IPS-NIHi7 (cell line): ENCODE data around the gene COL10A1.

Experiments
- DNase-seq: peaks from one replicate; pipeline ENCODE4 v3.0.0; 2012; ENCODE audit warnings: mixed read lengths; ENCODE audit errors: extremely low spot score

Gene COL10A1

GRCh38 chr6:116126032-116126431 is at the start of gene COL10A1:
Gene COL10A1, minus strand, starts transcription at chr6:116126132. Its CDS starts 640 bp downstream, at chr6:116125492.
- DNase-seq, result no peak

DNA sequence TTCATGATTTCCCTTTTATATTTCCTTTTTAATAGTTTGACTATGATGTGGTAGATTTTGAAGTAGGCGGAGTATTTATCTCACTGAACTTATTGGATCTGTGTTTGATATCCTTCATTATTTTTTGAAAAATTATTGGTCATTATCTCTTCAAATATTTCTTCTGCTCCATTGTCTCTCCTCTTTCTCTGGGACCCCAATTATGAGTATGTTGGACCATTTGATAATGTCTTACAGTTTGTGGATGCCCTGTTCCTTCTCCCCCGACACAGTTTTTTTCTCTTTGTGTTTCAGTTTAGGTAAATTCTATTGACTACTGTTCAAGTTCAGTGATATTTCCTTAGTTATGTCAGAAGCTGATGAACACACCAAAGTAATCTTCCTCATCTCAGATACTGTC is 49.4 kb upstream of the COL10A1 start:
- DNase-seq, result no peak

DNA sequence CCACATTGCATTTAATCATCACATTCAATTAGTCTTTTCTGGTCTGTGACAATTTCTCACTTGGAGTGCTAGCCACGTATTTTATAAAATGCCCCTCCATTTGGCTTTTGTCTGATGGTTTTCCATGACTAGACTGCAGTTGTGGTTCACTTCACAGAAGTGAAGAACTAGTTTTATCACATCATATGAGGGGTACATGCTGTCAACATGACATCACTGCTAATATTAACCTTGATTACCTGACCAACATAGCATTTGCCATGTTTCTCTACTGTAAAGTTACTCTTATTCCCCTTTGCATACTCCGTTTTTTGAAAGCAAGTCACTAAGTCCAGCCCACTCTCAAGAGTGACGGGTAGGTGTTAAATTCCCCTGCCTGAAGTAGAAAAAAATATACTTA is 48.0 kb upstream of the COL10A1 start:
- no peak for DNase-seq

GRCh38 chr6:116170358-116171057 is 44.6 kb upstream of the COL10A1 start:
- DNase-seq, result no peak

DNA sequence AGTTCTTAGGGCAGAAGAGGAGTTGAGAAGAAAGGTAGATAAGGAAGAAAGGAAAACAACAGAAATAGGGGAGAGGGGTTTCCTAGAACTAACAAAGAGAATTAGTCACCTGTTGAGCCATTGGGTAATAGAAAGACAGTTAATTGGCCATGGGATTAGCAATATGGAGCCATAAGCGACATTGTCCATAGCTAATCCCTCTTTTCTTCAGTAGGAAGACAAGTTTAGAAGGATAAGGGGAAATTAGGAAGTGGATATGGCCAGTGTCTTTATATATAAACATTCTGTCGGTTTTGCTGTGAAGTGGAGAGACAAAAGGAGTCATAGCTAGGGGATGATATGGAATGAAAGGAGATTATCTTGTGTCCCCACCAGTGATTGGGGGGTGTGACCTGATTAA is 43.9 kb upstream of the COL10A1 start:
- DNase-seq, result no peak

DNA sequence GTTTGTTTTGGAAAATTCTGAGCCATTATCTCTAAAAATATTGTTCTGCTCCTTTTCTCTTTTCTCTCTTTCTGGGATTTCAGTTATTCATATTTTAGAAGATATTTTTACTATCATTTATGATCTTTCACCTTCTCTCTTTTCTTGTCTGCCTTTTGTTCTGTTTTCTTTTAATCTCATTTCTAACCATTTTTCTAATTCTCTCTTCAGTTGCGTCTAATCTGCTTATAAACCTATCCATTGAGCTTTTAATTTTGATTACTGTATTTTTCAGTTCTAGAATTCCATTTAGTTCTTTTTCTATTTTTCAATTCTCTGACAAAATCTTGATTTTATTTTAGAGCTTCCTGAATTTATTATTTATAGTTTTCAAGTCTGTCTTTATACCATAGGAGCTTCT is 42.2 kb upstream of the COL10A1 start:
- DNase-seq, result no peak

DNA sequence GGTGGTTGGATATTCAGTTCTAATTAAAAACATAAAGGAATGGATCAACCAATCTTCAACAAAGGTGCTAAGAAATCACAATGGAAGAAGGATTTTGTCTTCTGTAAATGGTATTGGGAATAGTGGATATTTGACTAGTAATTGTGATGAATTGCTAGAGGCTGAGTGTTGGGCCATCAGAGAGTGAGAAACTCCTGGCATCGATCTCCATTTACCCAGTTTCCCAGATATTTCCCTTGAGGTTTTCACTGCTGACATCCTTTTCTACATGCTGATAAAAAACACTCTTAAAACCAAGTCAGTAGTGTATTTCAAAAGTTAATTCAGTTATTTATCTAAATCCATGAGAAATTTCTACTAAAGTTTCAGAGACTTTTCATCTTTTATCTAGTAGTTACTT is 40.4 kb upstream of the COL10A1 start:
- no peak for DNase-seq

DNA sequence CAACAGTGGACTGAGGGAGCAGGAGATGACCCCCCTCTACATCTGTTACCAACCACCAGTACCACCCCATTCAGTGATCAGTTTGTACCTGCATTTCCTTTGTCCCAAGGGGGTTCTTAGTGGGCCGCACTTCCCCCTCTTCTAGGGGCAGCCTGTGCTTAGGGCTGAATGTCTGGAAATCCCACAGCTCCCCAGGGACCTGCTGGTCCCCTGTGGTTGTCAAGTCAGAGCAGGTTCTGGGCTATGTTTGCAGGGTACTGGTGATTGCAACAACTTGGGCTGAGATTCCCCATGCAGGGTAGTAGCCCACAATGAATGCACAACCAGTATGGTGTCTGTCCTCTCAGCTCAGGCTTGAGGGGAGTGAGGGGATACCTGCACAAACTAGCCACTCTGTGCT is 39.7 kb upstream of the COL10A1 start:
- DNase-seq, result no peak

- DNase-seq, result no peak
These were observed 34.0 kb upstream of the COL10A1 start for GRCh38 chr6:116159782-116160524.

DNA sequence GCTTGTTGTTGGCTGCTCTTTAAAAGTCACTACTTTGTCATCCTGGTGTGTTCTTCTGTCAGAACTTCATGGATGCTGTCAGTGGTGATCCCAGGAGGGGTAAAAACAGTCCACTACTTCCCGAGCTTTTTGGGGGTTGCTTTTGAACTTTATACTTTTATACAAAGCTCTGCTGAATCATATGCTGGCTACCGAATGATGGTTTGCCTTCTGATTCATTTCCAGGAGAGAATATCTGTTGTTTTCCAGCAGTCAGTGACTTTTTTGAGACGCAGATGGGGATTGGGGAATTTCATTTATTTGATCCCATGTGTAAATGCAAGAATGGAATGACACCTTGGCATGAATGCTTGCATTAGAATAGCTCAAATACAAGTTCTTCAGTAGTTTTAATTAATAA is 32.7 kb upstream of the COL10A1 start:
- DNase-seq, result no peak

GRCh38 chr6:116157391-116157790 is 31.5 kb upstream of the COL10A1 start:
- no peak for DNase-seq

DNA sequence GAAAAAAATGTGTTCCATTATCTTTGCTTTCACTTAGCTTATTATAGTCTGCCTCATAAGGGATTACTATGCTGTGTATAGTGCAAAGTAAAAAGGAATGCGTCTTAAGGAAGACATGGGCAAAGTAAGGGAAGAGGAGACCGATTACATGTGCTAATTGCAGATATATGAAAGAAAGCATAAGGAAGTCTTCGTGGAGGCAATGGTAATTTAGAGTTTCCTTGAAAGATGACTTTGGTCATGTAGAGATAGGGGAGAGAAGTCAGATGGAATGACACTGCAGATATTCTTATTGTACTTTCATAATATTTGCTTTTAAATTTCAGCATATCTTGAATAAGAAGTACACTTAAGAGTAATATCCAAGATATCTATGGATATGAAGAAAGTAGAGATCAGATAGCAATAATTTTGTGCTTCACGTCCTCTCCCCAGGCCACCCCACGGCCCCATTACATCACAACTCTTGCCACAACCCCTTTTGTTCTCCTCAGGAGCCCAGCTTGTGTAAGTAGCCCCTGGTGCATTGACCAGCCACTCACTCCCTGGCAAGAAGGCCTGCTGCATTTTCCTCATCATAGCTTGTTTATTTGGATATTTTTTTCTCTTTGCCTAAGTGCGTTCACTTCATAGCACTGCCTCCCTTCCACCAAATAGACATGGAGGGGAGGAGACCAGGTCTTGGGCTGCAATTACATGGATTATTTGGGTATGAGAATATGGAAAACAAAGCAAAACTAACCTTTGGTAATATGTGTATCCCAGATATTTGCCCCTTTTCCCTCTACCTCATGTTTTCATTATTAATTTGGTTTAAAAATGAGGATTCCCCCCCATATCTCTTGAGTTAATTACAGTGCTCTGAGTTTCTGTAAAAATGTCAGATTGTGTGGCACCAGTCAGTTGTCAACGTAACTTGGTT is 30.7 kb upstream of the COL10A1 start:
- DNase-seq, result no peak

GRCh38 chr6:116154887-116155286 is 29.0 kb upstream of the COL10A1 start:
- no peak for DNase-seq

DNA sequence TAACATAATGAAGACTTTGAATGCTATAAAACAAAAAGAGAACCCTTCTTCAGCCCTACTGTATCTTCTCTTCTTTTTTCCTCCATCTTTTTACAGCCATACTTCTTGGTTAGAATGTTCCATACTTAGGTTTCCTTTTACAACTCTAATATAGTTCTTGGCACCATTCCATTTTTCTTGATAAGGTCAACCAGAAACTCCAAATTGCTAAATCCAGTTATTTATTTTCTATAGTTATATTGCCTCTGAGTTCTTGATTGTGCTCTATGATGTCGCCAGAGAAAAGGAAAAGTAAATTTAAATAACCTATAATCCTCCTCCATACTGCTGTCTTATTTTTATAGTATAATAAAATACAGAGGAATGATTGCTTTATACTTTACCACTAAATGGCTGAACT is 26.7 kb upstream of the COL10A1 start:
- DNase-seq, result no peak

- no peak for DNase-seq
These were observed 20.1 kb upstream of the COL10A1 start for GRCh38 chr6:116145803-116146675.

GRCh38 chr6:116144605-116145004 is 18.7 kb upstream of the COL10A1 start:
- no peak for DNase-seq

DNA sequence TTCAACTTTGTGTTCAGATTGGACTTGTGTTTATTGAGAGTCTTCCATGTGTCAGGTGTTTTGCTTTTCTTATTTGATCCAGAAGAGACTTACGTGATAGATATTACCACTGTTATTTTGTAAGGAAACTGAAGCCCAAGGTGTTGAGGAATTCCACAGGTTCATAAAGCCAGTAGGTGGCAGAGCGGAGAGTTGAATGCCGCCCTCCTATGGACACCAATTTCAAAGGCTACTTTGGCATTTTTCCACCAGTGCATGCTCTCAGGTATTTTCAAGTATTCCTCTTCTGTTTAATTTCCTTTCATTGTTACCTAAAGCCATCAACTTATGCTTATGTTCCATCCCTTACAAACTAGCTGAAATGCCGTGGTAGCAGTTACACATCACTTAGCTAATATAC is 14.0 kb upstream of the COL10A1 start:
- peak; percentile 34 for DNase-seq

DNA sequence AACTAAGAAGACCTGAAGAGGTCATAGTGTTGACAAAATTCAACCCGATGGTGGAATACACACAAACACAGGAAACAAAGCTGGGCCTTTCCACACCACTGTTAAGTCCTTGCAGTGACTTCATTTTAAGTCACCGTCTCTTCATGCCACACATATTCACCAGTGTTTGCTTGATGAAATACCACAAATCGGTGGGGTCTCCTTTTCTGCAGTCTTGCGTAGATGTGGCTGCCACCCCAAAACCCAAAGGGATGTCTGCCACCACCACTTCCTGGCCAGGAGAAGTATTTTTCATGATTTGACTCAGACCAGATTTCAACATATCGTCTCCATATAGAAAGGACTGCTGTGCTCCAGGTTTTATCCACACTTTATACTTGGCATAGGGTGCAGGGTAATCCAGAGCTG is 11.0 kb upstream of the COL10A1 start:
- DNase-seq, result no peak

DNA sequence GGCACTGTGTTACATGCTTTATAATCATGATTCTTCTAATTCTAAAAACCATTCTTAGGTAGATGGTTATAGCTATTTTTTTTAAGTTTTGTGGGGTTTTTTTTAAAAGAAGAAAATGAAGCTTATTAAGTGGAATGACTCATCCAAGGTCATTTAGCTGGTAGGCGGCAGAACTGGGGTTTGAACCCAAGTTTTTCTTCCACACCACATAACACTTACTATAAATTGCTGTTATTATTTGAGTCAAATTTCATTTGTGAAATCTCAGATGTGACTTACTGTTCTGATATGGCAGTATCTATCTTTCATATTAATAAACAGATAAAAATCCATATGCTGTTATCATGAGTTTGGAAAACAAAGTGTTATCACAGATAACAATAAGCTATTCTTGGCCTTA is 10.4 kb upstream of the COL10A1 start:
- DNase-seq, result no peak

DNA sequence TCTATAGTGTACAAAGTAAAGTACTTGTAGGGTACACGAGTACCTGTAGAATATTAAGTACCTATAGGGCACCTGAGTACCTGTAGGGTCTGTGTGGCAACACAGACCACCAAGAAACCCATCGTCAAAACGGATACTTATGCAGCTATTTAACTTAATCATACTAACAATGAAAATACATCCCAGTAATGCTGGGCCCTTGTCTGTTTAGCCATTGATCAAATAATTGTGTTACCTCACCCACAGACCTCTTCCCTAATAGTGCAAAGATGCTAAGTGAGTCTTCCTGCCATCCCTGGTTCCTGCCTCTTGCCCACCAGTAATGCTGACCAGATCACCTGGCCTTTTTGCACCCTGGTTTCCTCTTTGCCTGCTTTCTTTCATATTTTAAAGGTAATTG is 7.5 kb upstream of the COL10A1 start:
- no peak for DNase-seq

DNA sequence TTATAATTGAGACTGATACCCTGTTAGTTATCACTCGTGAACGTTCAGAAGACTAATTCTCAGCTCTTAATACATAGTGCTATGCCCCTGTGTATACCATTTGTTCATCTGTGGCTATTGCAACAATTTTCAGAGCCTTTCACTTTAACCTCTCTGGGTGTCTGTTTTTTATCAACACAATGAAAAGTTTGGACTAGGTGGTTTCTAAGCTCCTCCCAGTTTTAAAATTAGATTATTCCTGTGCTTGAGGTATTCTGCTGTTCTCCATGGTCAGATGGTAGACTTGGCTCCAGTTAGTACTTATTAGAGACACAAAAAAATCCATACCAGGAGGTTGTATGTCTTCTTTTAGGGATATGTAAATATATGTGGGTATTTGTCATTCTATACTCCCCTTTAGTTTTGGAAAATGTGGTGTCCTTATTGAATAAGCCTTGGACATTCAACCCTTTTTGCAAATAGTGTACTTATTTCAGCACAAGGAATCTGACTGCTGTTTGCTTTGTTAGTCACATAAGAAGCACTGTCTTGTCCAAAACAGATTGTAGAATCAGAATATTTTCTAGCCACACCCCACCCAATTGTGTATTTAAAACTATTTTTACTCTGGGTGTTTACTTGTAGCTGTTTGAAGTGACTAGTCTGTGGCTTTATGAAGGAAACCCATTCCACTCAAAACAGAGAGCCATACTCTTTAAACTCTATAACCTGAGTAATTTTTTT is 2.0 kb upstream of the COL10A1 start:
- DNase-seq, result no peak
